CD4-positive, alpha-beta T cell treated with Interleukin-17A for 4 hours (primary cell): Measurements from ENCODE around the gene ECT2L.
"Not testable (repeated sequence)": the region's sequence is repeated elsewhere in the genome, so short reads cannot be mapped to it uniquely, and the experiment has no call there.

ENCODE experiments used
- DNase-seq: peaks from one replicate; pipeline ENCODE4 v3.0.0-alpha.2; 2020; ENCODE audit warnings: mixed read lengths

The ECT2L gene

GRCh38 chr6:138863321-138863720 is 67.4 kb downstream of the ECT2L start:
- no peak for DNase-seq

GRCh38 chr6:138864343-138864890 is 68.5 kb downstream of the ECT2L start:
- DNase-seq = no peak

GRCh38 chr6:138865480-138866109 is 69.7 kb downstream of the ECT2L start:
- DNase-seq = no peak

GRCh38 chr6:138868181-138868580 is 72.3 kb downstream of the ECT2L start:
- DNase-seq = no peak

- no peak for DNase-seq
Measured at GRCh38 chr6:138869398-138869797, 73.5 kb downstream of the ECT2L start.

GRCh38 chr6:138873191-138873590 is 77.3 kb downstream of the ECT2L start:
- no peak for DNase-seq

GRCh38 chr6:138882369-138883017 is 86.6 kb downstream of the ECT2L start:
- no peak for DNase-seq

- DNase-seq = no peak
Measured at GRCh38 chr6:138885156-138885819, 89.4 kb downstream of the ECT2L start.

- no peak for DNase-seq
Measured at GRCh38 chr6:138891255-138891986, 95.5 kb downstream of the ECT2L start.

- DNase-seq = no peak
Measured at GRCh38 chr6:138896104-138896756, 100.3 kb downstream of the ECT2L start.

- DNase-seq = no peak
Measured at GRCh38 chr6:138897031-138897430, 101.1 kb downstream of the ECT2L start.

GRCh38 chr6:138907167-138907566 is 111.3 kb downstream of the ECT2L start:
- DNase-seq = no peak

GRCh38 chr6:138909511-138909910 is 113.6 kb downstream of the ECT2L start:
- DNase-seq = no peak

GRCh38 chr6:138909975-138910374 is 114.1 kb downstream of the ECT2L start:
- DNase-seq = no peak

GRCh38 chr6:138912308-138912707 is 116.4 kb downstream of the ECT2L start:
- DNase-seq = no peak

- DNase-seq = no peak
Measured at GRCh38 chr6:138914701-138915100, 118.8 kb downstream of the ECT2L start.

- DNase-seq = no peak
Measured at GRCh38 chr6:138920906-138921305, 125.0 kb downstream of the ECT2L start.

- no peak for DNase-seq
Measured at GRCh38 chr6:138923561-138923960, 127.7 kb downstream of the ECT2L start.

- DNase-seq = no peak
Measured at GRCh38 chr6:138925806-138926205, 129.9 kb downstream of the ECT2L start.

- no peak for DNase-seq
Measured at GRCh38 chr6:138926579-138926978, 130.7 kb downstream of the ECT2L start.

- DNase-seq = no peak
Measured at GRCh38 chr6:138931660-138932059, 135.8 kb downstream of the ECT2L start.

GRCh38 chr6:138936873-138937272 is 141.0 kb downstream of the ECT2L start:
- DNase-seq = not testable (repeated sequence)
